Measurements from ENCODE around the gene SENP1. TPM values are rescaled to one million over a fixed set of nuclear protein-coding genes. Genes with fewer than 3 reads are reported as not detected.
A peak's percentile ranks its signal among the peaks of the same experiment; 100 is the strongest.

SENP1 gene
- total RNA-seq, 2 donors from 2014 or later = 11.4 to 15.8 TPM

DNA sequence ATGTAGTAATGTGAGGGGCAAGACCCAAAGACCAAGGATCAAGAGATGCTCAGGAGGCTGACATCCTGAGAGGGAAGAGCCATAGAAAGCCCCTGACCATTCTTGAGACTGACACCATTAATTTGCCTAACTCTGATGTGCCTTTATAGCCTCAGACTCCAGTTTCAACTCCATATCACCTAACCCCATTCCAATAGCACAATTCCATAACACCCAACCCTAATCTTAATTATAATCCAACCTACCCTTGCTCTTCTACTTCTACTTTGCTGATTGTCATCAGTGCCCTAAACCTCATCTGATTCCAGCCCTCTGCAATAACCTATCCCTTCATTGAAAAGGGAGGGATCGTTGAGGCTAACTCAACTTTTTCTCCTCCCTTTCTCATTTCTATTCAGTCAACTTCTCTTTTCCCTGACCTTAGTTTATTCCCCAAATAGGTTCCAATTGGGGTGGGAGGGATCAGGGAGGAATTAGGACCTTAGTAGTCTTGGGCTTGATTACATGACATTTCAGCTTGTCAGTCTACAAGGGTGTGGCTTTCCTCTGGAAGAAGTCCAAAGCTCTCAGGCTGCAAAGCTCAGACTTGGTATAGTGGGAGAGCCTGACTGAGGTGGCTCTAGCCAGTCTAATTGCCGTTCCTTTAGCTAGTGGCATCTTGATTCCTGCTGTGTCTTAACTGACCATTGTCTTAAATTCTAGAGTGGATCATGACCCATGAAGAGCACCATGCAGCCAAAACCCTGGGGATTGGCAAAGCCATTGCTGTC is 16.4 kb upstream of the SENP1 start:
- Histone ChIP-seq H3K27ac (no peak overlapping the region), H3K36me3 (replicated peaks in 1 of 2; ENCODE audit: insufficient read depth in 1 of 2, low read depth in 2 of 2) (no peaks in the 10 kb centered on the region), H3K4me1 (peaks cover 10% of the 10 kb centered on the region), H3K9me3 (no peaks in the 10 kb centered on the region), H3K4me3 (no peak overlapping the region), H3K27me3 (no peaks in the 10 kb centered on the region)
- intact Hi-C loops (cut with DNase I) = no loop called here
- DNase-seq = no peak
- 73 to 90% methylated on average over 2 of the region's 2 CpGs for WGBS, 2 donors
- ATAC-seq = no peak
- TF ChIP-seq, protein P1, sequence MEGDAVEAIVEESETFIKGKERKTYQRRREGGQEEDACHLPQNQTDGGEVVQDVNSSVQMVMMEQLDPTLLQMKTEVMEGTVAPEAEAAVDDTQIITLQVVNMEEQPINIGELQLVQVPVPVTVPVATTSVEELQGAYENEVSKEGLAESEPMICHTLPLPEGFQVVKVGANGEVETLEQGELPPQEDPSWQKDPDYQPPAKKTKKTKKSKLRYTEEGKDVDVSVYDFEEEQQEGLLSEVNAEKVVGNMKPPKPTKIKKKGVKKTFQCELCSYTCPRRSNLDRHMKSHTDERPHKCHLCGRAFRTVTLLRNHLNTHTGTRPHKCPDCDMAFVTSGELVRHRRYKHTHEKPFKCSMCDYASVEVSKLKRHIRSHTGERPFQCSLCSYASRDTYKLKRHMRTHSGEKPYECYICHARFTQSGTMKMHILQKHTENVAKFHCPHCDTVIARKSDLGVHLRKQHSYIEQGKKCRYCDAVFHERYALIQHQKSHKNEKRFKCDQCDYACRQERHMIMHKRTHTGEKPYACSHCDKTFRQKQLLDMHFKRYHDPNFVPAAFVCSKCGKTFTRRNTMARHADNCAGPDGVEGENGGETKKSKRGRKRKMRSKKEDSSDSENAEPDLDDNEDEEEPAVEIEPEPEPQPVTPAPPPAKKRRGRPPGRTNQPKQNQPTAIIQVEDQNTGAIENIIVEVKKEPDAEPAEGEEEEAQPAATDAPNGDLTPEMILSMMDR (IDR thresholded peaks at IDR 0.05) = no peak
- TF ChIP-seq POLR2A (IDR thresholded peaks at IDR 0.05) = no peak

DNA sequence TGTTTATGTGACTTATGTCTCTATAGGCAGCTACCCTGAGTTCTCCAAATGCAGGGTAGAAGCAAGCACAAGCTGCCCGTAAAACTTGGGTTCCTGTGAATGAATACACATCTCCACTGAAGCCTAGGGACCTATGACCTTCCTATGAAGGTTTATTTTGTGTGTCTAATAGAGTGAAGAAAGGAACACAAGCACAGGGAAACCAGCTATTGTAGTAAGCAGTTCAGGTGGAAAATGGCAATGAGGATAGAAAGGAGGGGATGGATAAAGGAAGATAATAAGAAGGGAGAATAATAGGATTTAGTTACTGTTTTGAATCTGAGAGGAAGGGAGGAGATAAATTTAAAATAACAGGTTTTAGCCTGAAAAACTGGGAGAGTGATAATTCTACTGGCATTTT is 15.6 kb upstream of the SENP1 start:
- Histone ChIP-seq H3K27ac (no peak overlapping the region), H3K27me3 (no peaks in the 10 kb centered on the region), H3K4me3 (no peak overlapping the region), H3K36me3 (replicated peaks in 1 of 2; ENCODE audit: insufficient read depth in 1 of 2, low read depth in 2 of 2) (no peaks in the 10 kb centered on the region), H3K4me1 (peaks cover 10% of the 10 kb centered on the region), H3K9me3 (no peaks in the 10 kb centered on the region)
- no peak for TF ChIP-seq POLR2A (IDR thresholded peaks at IDR 0.05)
- TF ChIP-seq, protein P1 (IDR thresholded peaks at IDR 0.05) = no peak
- WGBS, 2 donors = 91 to 94% methylated on average over 1 of the region's 1 CpG
- intact Hi-C loops (cut with DNase I) = no loop called here
- DNase-seq (no peak), ATAC-seq (no peak)

DNA sequence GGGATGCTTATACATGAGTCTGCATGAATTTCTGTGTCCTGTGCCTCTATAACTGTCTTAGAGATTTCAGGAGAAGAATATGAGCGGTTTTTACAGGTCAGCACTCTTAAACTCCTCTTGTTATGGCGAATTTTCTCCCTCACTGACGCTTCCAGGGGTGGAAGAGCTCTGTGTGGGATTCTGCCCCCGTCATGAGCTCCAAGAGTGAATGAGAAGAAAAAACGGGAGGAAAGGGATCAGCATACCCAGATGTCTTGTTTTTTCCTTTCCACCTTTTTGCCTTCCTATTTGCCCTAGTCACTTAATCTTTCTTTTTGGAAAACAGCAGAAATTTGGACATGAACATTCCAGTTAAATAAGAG is 13.9 kb upstream of the SENP1 start:
- 24 to 27% methylated on average over 5 of the region's 5 CpGs for WGBS, 2 donors
- TF ChIP-seq, protein P1 (IDR thresholded peaks at IDR 0.05) = no peak
- no peak for TF ChIP-seq POLR2A (IDR thresholded peaks at IDR 0.05)
- no peak for DNase-seq
- H3K9me3 ChIP-seq = no peaks in the 10 kb centered on the region
- no peaks in the 10 kb centered on the region for H3K36me3 ChIP-seq (replicated peaks in 1 of 2; ENCODE audit: insufficient read depth in 1 of 2, low read depth in 2 of 2)
- no peaks in the 10 kb centered on the region for H3K27me3 ChIP-seq
- H3K4me3 ChIP-seq = no peak overlapping the region
- H3K4me1 ChIP-seq = peaks cover 10% of the 10 kb centered on the region
- H3K27ac ChIP-seq = peak overlapping the region in 1 of 4 donors; percentile 7
- intact Hi-C loops (cut with DNase I) = no loop called here
- ATAC-seq = no peak

DNA sequence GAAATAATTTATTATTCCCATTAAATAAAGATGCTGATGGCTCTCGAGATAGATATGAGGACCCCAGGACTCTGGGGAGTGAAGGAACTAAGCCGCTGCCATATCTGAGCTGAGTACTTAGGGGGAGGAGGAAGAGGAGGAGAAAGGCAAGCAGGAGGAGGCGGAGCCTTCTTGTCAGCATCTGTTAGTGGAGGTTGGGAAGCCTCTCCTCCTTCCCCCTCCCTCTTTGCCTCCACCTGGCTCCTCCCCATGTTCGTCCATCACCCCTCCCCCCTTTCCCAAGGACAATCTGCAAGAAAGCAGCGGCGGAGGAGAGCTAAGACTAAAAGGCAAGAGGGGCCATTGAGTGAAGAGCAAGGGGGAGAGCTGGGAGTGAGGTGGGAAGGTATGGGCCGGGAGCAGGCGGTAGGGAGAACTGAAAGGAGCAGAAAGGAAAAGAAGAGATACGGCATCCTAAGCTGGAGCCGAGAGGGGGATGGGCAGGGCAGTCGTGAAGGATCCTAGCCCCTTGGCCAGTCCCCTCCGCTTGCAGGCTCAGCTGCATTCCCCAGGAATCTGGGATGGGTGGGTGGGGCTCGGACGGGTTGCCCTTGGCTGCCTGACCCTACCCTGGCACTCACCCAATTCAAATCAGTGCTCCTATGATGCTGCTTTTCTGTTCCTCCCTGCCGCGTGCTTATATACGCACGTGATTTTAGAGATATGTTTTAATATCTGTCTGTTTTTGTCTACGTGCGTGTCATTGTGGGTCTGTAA is 13.4 kb upstream of the SENP1 start, which contains the start of gene PFKM:
Gene PFKM, plus strand, starts transcription at position 287 of the 756 bp plus-strand sequence. CDS start 3,411 bp downstream, outside the sequence.
- H3K36me3 ChIP-seq (replicated peaks in 1 of 2; ENCODE audit: insufficient read depth in 1 of 2, low read depth in 2 of 2) = no peaks in the 10 kb centered on the region
- no peaks in the 10 kb centered on the region for H3K27me3 ChIP-seq
- no peaks in the 10 kb centered on the region for H3K9me3 ChIP-seq
- H3K4me3 ChIP-seq = peak within 1 kb of the TSS; percentile 15 to 45
- TF ChIP-seq, protein P1 (IDR thresholded peaks at IDR 0.05) = no peak
- peak in 1 of 3 donors; percentile 17 for TF ChIP-seq POLR2A (IDR thresholded peaks at IDR 0.05)
- DNase-seq = peak; percentile 65 to 87 (median 81)
- H3K27ac ChIP-seq = peak within 1 kb of the TSS in 2 of 4 donors; percentile 7 to 37
- intact Hi-C loops (cut with DNase I) = no loop called here
- peaks cover 10% of the 10 kb centered on the region for H3K4me1 ChIP-seq
- peak; percentile 98 for ATAC-seq
- WGBS, 2 donors = 1 to 2% methylated on average over 20 of the region's 20 CpGs
